MM.1S (cell line): ENCODE results near the gene ZBTB45.
"Not testable (repeated sequence)": the region's sequence is repeated elsewhere in the genome, so short reads cannot be mapped to it uniquely, and the experiment has no call there.

Experiments used
- DNase-seq: peaks from one replicate; pipeline ENCODE4 v3.0.0-alpha.2; 2015
- H2AFZ ChIP-seq: fragments of 300-600 bp; sonication (generic); 2 replicates; pipeline ENCODE4 v1.6.0; 2016; ENCODE audit warnings: antibody characterized with exemption, low read length
- H3F3A ChIP-seq: fragments of 300-600 bp; sonication (generic); 2 replicates; pipeline ENCODE4 v1.6.1; 2016; ENCODE audit warnings: mild to moderate bottlenecking, antibody characterized with exemption, low read length, moderate library complexity, mixed read lengths; ENCODE audit not compliant: insufficient read depth
- H3K27ac ChIP-seq: fragments of 300-600 bp; sonication (generic); 2 replicates; pipeline ENCODE4 v1.5.1; 2016; ENCODE audit warnings: mild to moderate bottlenecking, low read length
- H3K27me3 ChIP-seq: fragments of 300-600 bp; sonication (generic); replicated peaks from 2 replicates; pipeline ENCODE4 v1.6.0; 2016; ENCODE audit warnings: low read length; ENCODE audit not compliant: insufficient read depth
- H3K36me3 ChIP-seq: fragments of 300-600 bp; sonication (generic); replicated peaks from 2 replicates; pipeline ENCODE4 v1.6.1; 2016; ENCODE audit warnings: mild to moderate bottlenecking, low read length, mixed read lengths; ENCODE audit not compliant: insufficient read depth
- H3K4me1 ChIP-seq: fragments of 300-600 bp; sonication (generic); 2 replicates; pipeline ENCODE4 v1.6.1; 2016; ENCODE audit warnings: low read length, mixed read lengths
- H3K4me2 ChIP-seq: fragments of 300-600 bp; sonication (generic); 2 replicates; pipeline ENCODE4 v1.6.0; 2016; ENCODE audit warnings: low read depth, low read length
- H3K4me3 ChIP-seq: fragments of 300-600 bp; sonication (generic); 2 replicates; pipeline ENCODE4 v1.5.1; 2016; ENCODE audit warnings: low read length, mixed read lengths
- H3K79me2 ChIP-seq: fragments of 300-600 bp; sonication (generic); 2 replicates; pipeline ENCODE4 v1.6.1; 2016; ENCODE audit warnings: mixed run types, low read length, mixed read lengths
- H3K9ac ChIP-seq: fragments of 300-600 bp; sonication (generic); 2 replicates; pipeline ENCODE4 v1.6.1; 2016; ENCODE audit warnings: low read length, mixed read lengths
- H3K9me2 ChIP-seq: fragments of 300-600 bp; sonication (generic); replicated peaks from 2 replicates; pipeline ENCODE4 v1.6.1; 2016; ENCODE audit warnings: mild to moderate bottlenecking, low read length, mixed read lengths; ENCODE audit not compliant: insufficient read depth
- H3K9me3 ChIP-seq: fragments of 300-600 bp; sonication (generic); replicated peaks from 2 replicates; pipeline ENCODE4 v1.6.1; 2016; ENCODE audit warnings: mild to moderate bottlenecking, low read length, mixed read lengths; ENCODE audit not compliant: insufficient read depth
- H4K20me1 ChIP-seq: fragments of 300-600 bp; sonication (generic); 2 replicates; pipeline ENCODE4 v1.6.1; 2016; ENCODE audit warnings: mild to moderate bottlenecking, low read length, moderate library complexity, mixed read lengths; ENCODE audit not compliant: insufficient read depth
- CTCF ChIP-seq: fragments of 300-600 bp; sonication (generic); IDR thresholded peaks from 2 replicates; pipeline ENCODE4 v1.5.1; 2016; ENCODE audit warnings: antibody characterized with exemption, low read length, mixed read lengths
- EZH2 ChIP-seq: fragments of 300-600 bp; sonication (generic); optimal IDR thresholded peaks from 2 replicates; pipeline ENCODE3; 2017; ENCODE audit warnings: low read depth, mild to moderate bottlenecking, antibody characterized with exemption, low read length, mixed read lengths
- EZH2phosphoT487 ChIP-seq: fragments of 300-600 bp; sonication (generic); IDR thresholded peaks from 2 replicates; pipeline ENCODE4 v1.6.1; 2018; ENCODE audit warnings: antibody characterized with exemption, low read length

ZBTB45 gene

GRCh38 chr19:58509731-58510083 is 9.9 kb downstream of the ZBTB45 start:
- Histone ChIP-seq H3K79me2 (no peaks in the 10 kb centered on the region), H3F3A (no peaks in the 10 kb centered on the region), H3K9ac (no peak overlapping the region), H3K4me3 (no peak overlapping the region), H3K36me3 (no peaks in the 10 kb centered on the region), H3K4me2 (no peak overlapping the region), H3K27ac (no peak overlapping the region), H3K9me3 (no peaks in the 10 kb centered on the region), H3K4me1 (no peaks in the 10 kb centered on the region), H3K9me2 (no peaks in the 10 kb centered on the region), H3K27me3 (no peaks in the 10 kb centered on the region), H2AFZ (no peak overlapping the region), H4K20me1 (no peaks in the 10 kb centered on the region)
- TF ChIP-seq EZH2 (no peak), EZH2phosphoT487 (no peak), CTCF (no peak)
- no peak for DNase-seq

DNA sequence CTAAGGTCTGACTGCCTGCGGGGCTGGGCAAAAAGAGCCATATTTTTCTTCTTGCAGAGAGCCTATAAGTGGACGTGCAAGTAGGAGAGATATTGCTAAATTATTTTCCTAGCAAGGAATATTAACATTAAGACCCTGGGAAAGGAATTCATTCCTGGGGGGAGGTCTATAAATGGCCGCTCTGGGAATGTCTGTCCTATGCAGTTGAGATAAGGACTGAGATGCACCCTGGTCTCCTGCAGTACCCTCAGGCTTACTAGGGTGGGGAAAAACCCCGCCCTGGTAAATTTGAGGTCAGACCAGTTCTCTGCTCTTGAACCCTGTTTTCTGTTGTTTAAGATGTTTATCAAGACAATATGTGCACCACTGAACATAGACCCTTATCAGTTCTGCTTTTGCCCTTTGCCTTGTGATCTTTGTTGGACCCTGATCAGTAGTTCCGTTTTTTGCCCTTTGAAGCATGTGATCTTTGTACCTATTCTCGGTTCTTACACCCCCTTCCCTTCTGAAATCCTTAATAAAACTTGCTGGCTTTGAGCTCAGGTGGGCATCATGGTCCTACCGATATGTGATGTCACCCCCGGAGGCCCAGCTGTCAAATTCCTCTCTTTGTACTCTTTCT is 11.9 kb downstream of the ZBTB45 start:
- not testable (repeated sequence) for H3K9ac ChIP-seq, DNase-seq, H3K9me3 ChIP-seq, H3K79me2 ChIP-seq, H3K4me3 ChIP-seq, H3K4me1 ChIP-seq, H3K36me3 ChIP-seq, H3K4me2 ChIP-seq, H2AFZ ChIP-seq, H3K9me2 ChIP-seq, H3F3A ChIP-seq, H3K27ac ChIP-seq, H4K20me1 ChIP-seq, H3K27me3 ChIP-seq

DNA sequence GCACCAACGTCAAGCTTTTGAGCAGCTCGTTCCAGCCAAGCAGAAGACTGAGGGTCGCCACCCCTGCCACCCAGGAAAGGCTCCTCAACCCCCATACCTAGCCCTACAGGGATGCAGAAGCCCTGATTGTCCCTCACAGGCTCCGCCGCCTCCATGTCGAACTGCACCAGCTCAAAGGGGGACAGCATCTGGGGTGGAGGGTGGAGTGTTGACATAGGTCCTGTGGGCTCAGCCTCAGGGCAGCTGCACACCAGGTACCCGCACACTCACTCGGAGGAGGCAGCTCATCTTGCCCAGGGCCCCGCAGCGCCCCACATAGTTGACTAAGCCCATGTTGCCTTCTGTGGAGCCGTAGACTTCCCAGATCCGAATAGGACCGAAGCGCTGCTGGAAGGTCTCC is 19.4 kb downstream of the ZBTB45 start:
- Histone ChIP-seq H3K9me2 (no peaks in the 10 kb centered on the region), H3K27me3 (no peaks in the 10 kb centered on the region), H4K20me1 (no peaks in the 10 kb centered on the region), H3K9ac (no peak overlapping the region), H2AFZ (no peak overlapping the region), H3K4me2 (no peak overlapping the region), H3K36me3 (no peaks in the 10 kb centered on the region), H3F3A (no peaks in the 10 kb centered on the region), H3K79me2 (no peaks in the 10 kb centered on the region), H3K4me3 (no peak overlapping the region), H3K4me1 (no peaks in the 10 kb centered on the region), H3K27ac (no peak overlapping the region), H3K9me3 (no peaks in the 10 kb centered on the region; the same call in 1 of the 2 replicates)
- TF ChIP-seq EZH2phosphoT487: no peak
- no peak for TF ChIP-seq EZH2
- TF ChIP-seq CTCF: no peak
- DNase-seq: no peak

- no peak overlapping the region for H3K27ac ChIP-seq
- peak overlapping the region; percentile 55; the same call in 1 of the 2 replicates for H3K4me2 ChIP-seq
- no peaks in the 10 kb centered on the region for H3F3A ChIP-seq
- H3K9ac ChIP-seq: no peak overlapping the region
- H4K20me1 ChIP-seq: no peaks in the 10 kb centered on the region
- H3K9me3 ChIP-seq: no peaks in the 10 kb centered on the region; the same call in 1 of the 2 replicates
- no peaks in the 10 kb centered on the region for H3K4me1 ChIP-seq
- H3K79me2 ChIP-seq: no peaks in the 10 kb centered on the region
- DNase-seq: peak; percentile 58
- no peaks in the 10 kb centered on the region; the same call in 1 of the 2 replicates for H3K27me3 ChIP-seq
- TF ChIP-seq CTCF (no peak), EZH2phosphoT487 (no peak), EZH2 (no peak)
- H3K4me3 ChIP-seq: peak overlapping the region; percentile 40; the same call in 1 of the 2 replicates
- H3K9me2 ChIP-seq: no peaks in the 10 kb centered on the region
- H2AFZ ChIP-seq: peak overlapping the region; percentile 78; the same call in 1 of the 2 replicates
- no peaks in the 10 kb centered on the region for H3K36me3 ChIP-seq
These were observed 20.3 kb downstream of the ZBTB45 start for GRCh38 chr19:58499021-58499927.
